IMR-90 (cell line): Measurements from ENCODE around the gene OR1F1. TPM values are rescaled to one million over a fixed set of nuclear protein-coding genes. Genes with fewer than 3 reads are reported as not detected.

Experiments
- ATAC-seq: fragments of 200-7000 bp; cut with Tn5 transposase; 2 replicates; pipeline ENCODE4 v1.9.1; 2020; ENCODE audit warnings: low read depth, mild to moderate bottlenecking, moderate library complexity
- BruUV-seq: library from RNA; stranded (reverse); fragments of 400-500 nt; replicated peaks from 2 replicates; lab custom pipeline; 2021; lab: Mats Ljungman, UMichigan
- CTCF ChIA-PET: fragments of 300-600 bp; formaldehyde crosslinking; extraction: SDS; loops from one replicate; lab custom pipeline; 2021; ENCODE audit warnings: antibody characterized with exemption; lab: Yijun Ruan, JAX
- POLR2A ChIA-PET: fragments of 300-600 bp; sonication (Branson Sonifier 250); formaldehyde crosslinking; loops from one replicate; lab custom pipeline; 2022; ENCODE audit warnings: antibody characterized with exemption; ENCODE audit not compliant: unreplicated experiment; lab: Charles Lee
- DNase-seq: peaks from one replicate; pipeline ENCODE4 v3.0.0; 2013
- H2AFZ ChIP-seq: replicated peaks from 2 replicates; pipeline ENCODE3; 2013; ENCODE audit warnings: low read length, mild to moderate bottlenecking; ENCODE audit not compliant: poor library complexity
- H2AK5ac ChIP-seq: 2 replicates; pipeline ENCODE4 v1.6.1; 2013; ENCODE audit warnings: low read depth, low read length, inconsistent platforms
- H2AK9ac ChIP-seq: replicated peaks from 2 replicates; pipeline ENCODE3; 2013; ENCODE audit warnings: mild to moderate bottlenecking, low read depth, low read length, moderate library complexity; ENCODE audit not compliant: poor library complexity
- H2BK120ac ChIP-seq: 2 replicates; pipeline ENCODE4 v1.6.1; 2013; ENCODE audit warnings: low read depth, low read length, inconsistent platforms
- H2BK15ac ChIP-seq: 3 replicates; pipeline ENCODE4 v1.6.1; 2013; ENCODE audit warnings: low read depth, low read length, inconsistent platforms
- H2BK20ac ChIP-seq: 2 replicates; pipeline ENCODE4 v1.6.1; 2013; ENCODE audit warnings: low read depth, mild to moderate bottlenecking, inconsistent platforms, low read length, moderate library complexity
- H2BK5ac ChIP-seq: 2 replicates; pipeline ENCODE4 v1.6.1; 2013; ENCODE audit warnings: mild to moderate bottlenecking, low read depth, low read length, inconsistent platforms; ENCODE audit not compliant: poor library complexity, severe bottlenecking
- H3K14ac ChIP-seq: replicated peaks from 2 replicates; pipeline ENCODE4 v1.6.1; 2013; ENCODE audit warnings: low read depth, low read length, inconsistent platforms
- H3K18ac ChIP-seq: 2 replicates; pipeline ENCODE4 v1.6.1; 2013; ENCODE audit warnings: low read depth, low read length, control low read depth
- H3K23ac ChIP-seq: 2 replicates; pipeline ENCODE4 v1.6.1; 2013; ENCODE audit warnings: low read depth, low read length, inconsistent platforms
- H3K27ac ChIP-seq: 2 replicates; pipeline ENCODE4 v1.5.1; 2013; ENCODE audit warnings: mild to moderate bottlenecking, control low read depth, low read length; ENCODE audit not compliant: insufficient read depth
- H3K27me3 ChIP-seq: 2 replicates; pipeline ENCODE4 v1.6.1; 2013; ENCODE audit warnings: low read length; ENCODE audit not compliant: control insufficient read depth, insufficient read depth
- H3K36me3 ChIP-seq: 2 replicates; pipeline ENCODE4 v1.6.1; 2013; ENCODE audit warnings: low read length, mixed read lengths; ENCODE audit not compliant: control insufficient read depth, insufficient read depth
- H3K4ac ChIP-seq: 2 replicates; pipeline ENCODE4 v1.6.1; 2013; ENCODE audit warnings: low read depth, low read length, inconsistent platforms
- H3K4me1 ChIP-seq: 2 replicates; pipeline ENCODE4 v1.6.1; 2013; ENCODE audit warnings: low read length, mixed read lengths; ENCODE audit not compliant: control insufficient read depth, insufficient read depth
- H3K4me2 ChIP-seq: 2 replicates; pipeline ENCODE4 v1.6.1; 2013; ENCODE audit warnings: low read depth, mild to moderate bottlenecking, control low read depth, low read length, moderate library complexity
- H3K4me3 ChIP-seq: 2 replicates; pipeline ENCODE4 v1.5.1; 2013; ENCODE audit warnings: low read depth, mild to moderate bottlenecking, control low read depth, low read length, moderate library complexity; ENCODE audit not compliant: insufficient read depth
- H3K56ac ChIP-seq: 2 replicates; pipeline ENCODE4 v1.6.1; 2013; ENCODE audit warnings: low read length, inconsistent platforms; ENCODE audit not compliant: insufficient read depth; ENCODE audit errors: extremely low read depth
- H3K79me1 ChIP-seq, 2 experiments: 2 replicates each; pipeline ENCODE4 v1.6.1; 2013; ENCODE audit warnings: low read length in 2 of 2, inconsistent platforms in 1 of 2, low read depth in 1 of 2
- H3K9ac ChIP-seq: 2 replicates; pipeline ENCODE4 v1.6.1; 2013; ENCODE audit warnings: low read depth, low read length, control low read depth
- H3K9me1 ChIP-seq: 2 replicates; pipeline ENCODE4 v1.6.1; 2013; ENCODE audit warnings: low read length, inconsistent platforms; ENCODE audit not compliant: insufficient read depth
- H3K9me3 ChIP-seq: 2 replicates; pipeline ENCODE4 v1.6.1; 2013; ENCODE audit warnings: low read length; ENCODE audit not compliant: control insufficient read depth, insufficient read depth
- H4K20me1 ChIP-seq: 2 replicates; pipeline ENCODE4 v1.6.1; 2013; ENCODE audit warnings: low read length, inconsistent platforms; ENCODE audit not compliant: insufficient read depth
- H4K5ac ChIP-seq: 2 replicates; pipeline ENCODE4 v1.6.1; 2013; ENCODE audit warnings: mild to moderate bottlenecking, low read depth, low read length, control low read depth
- H4K8ac ChIP-seq, 2 experiments: 2 replicates each; pipeline ENCODE4 v1.6.1; 2013; ENCODE audit warnings: low read depth in 2 of 2, low read length in 2 of 2, control low read depth in 1 of 2, inconsistent platforms in 1 of 2
- H4K91ac ChIP-seq: 2 replicates; pipeline ENCODE4 v1.6.1; 2013; ENCODE audit warnings: low read depth, low read length, inconsistent platforms; ENCODE audit not compliant: insufficient read depth
- BHLHE40 ChIP-seq: fragments of 150-350 bp; IDR thresholded peaks from 2 replicates; pipeline ENCODE4 v1.6.1; 2016; ENCODE audit warnings: mild to moderate bottlenecking, low read depth, low read length
- CHD1 ChIP-seq: IDR thresholded peaks from 2 replicates; pipeline ENCODE4 v1.6.1; 2012; ENCODE audit warnings: low read depth, low read length, improper control_type of control experiment
- FOS ChIP-seq: fragments of 150-350 bp; IDR thresholded peaks from 2 replicates; pipeline ENCODE4 v1.6.1; 2016; ENCODE audit warnings: low read depth, low read length
- MXI1 ChIP-seq: IDR thresholded peaks from 2 replicates; pipeline ENCODE4 v1.6.1; 2012; ENCODE audit warnings: low read depth, mild to moderate bottlenecking, low read length, moderate library complexity, borderline replicate concordance
- POLR2A ChIP-seq: IDR thresholded peaks from 2 replicates; pipeline ENCODE4 v1.6.1; 2012; ENCODE audit warnings: mild to moderate bottlenecking, low read depth, low read length
- RAD21 ChIP-seq: IDR thresholded peaks from 2 replicates; pipeline ENCODE4 v1.6.1; 2012; ENCODE audit warnings: low read length, improper control_type of control experiment
- WGBS, 2 experiments: methylation state at CpG; one replicate each; pipeline versions ENCODE4 v1.1.5 to v1.1.7; 2013; ENCODE audit warnings: missing lambda C conversion rate in 2 of 2; ENCODE audit not compliant: insufficient read length in 1 of 2; ENCODE audit errors: extremely low coverage in 2 of 2; 5-methylcytosine and 5-hydroxymethylcytosine counted together
- dilution Hi-C: fragments of 300-500 bp; cut with HindIII; formaldehyde crosslinking; loops from one replicate; pipeline ENCODE4 v1.14.3; 2018; ENCODE audit warnings: low sequenced_read_pairs; ENCODE audit not compliant: unreplicated experiment
- in situ Hi-C: fragments of 300-500 bp; cut with MboI; formaldehyde crosslinking; loops from 3 replicates; pipeline ENCODE4 v1.14.3; 2019; ENCODE audit warnings: low sequenced_read_pairs, inconsistent platforms, mixed read lengths
- intact Hi-C: fragments of 100-400 bp; cut with micrococcal nuclease; formaldehyde crosslinking; loops from 2 replicates; pipeline ENCODE4 v1.10.0; 2022
- polyA plus RNA-seq, 3 experiments: library from polyadenylated mRNA; depleted of rRNA; stranded (reverse); fragments of >200 nt; gene quantifications; 2 replicates each; pipeline ENCODE4 v1.2.3, GENCODE V29; 2012; ENCODE audit warnings: low replicate concordance in 1 of 3
- total RNA-seq: library from RNA; depleted of rRNA; stranded (reverse); fragments of >200 nt; gene quantifications from 2 replicates; pipeline ENCODE4 v1.2.3, GENCODE V29; 2012
- TF ChIP-seq, protein P1 (sequence below): fragments of 150-350 bp; IDR thresholded peaks from 2 replicates; pipeline ENCODE4 v1.6.1; 2016; ENCODE audit warnings: low read depth, mild to moderate bottlenecking, low read length, moderate library complexity, borderline replicate concordance

The OR1F1 gene
- total and polyA plus RNA-seq, 2 of the 4 experiments (the other 2 are of a cell fraction) = 0.12 TPM; not detected in 1

DNA sequence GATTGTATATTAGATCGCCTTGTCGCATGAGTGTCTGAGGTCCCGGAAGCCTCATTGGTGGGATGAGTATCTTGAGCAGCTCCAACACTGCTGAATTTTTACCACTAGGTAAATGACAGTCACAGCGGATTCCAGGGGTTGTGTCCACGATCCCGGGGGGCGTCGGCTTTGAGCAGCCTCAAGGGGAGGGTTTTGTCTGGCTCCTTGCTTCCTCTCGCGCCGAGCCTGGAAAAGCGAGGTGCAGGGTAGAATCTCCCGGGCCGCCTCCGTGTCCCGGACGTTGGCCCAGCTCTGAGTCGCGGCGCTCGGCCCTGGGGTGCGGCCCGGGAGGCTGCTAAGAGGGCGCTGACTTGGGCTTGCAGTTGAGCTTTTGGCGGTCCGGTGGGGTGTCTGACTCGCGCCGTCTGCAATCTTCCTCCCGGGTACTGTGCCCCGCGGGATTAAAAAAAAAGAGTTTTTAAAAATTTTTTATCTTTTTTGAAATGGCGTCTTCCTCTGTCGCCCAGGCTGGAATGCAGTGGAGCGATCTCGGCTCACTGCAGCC lies 4.5 kb downstream of the OR1F1 start:
- WGBS, 2 experiments = 36% methylated on average over 19 of the region's 36 CpGs; no CpG with 5 or more reads in 1 of the 2 experiments
- no peak overlapping the region for H3K4ac ChIP-seq
- no peaks in the 10 kb centered on the region for H3K9me1 ChIP-seq
- no TSS peak for BruUV-seq
- H2BK5ac ChIP-seq = no peak overlapping the region
- H4K20me1 ChIP-seq = no peaks in the 10 kb centered on the region; the same call in 1 of the 2 replicates
- H3K56ac ChIP-seq = no peak overlapping the region
- H3K9me3 ChIP-seq = no peaks in the 10 kb centered on the region
- H3K27me3 ChIP-seq = peaks cover 8% of the 10 kb centered on the region; the same call in 1 of the 2 replicates
- H3K18ac ChIP-seq = no peak overlapping the region
- no peak for TF ChIP-seq BHLHE40
- no peak for TF ChIP-seq RAD21
- TF ChIP-seq MXI1 = no peak
- TF ChIP-seq, protein P1, sequence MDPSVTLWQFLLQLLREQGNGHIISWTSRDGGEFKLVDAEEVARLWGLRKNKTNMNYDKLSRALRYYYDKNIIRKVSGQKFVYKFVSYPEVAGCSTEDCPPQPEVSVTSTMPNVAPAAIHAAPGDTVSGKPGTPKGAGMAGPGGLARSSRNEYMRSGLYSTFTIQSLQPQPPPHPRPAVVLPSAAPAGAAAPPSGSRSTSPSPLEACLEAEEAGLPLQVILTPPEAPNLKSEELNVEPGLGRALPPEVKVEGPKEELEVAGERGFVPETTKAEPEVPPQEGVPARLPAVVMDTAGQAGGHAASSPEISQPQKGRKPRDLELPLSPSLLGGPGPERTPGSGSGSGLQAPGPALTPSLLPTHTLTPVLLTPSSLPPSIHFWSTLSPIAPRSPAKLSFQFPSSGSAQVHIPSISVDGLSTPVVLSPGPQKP = no peak
- TF ChIP-seq CHD1 = no peak
- no peak for TF ChIP-seq FOS
- TF ChIP-seq POLR2A = no peak
- no peak overlapping the region for H2AK5ac ChIP-seq
- peak overlapping the region; percentile 18 for H2AFZ ChIP-seq
- H3K27ac ChIP-seq = no peak overlapping the region
- DNase-seq (no peak), ATAC-seq (no peak)
- H4K91ac ChIP-seq = no peak overlapping the region
- no peak overlapping the region for H3K14ac ChIP-seq
- H3K4me2 ChIP-seq = no peak overlapping the region
- H3K79me1 ChIP-seq = no peaks in the 10 kb centered on the region
- H4K8ac ChIP-seq = no peak overlapping the region
- no peak overlapping the region for H2BK20ac ChIP-seq
- no peak overlapping the region for H3K23ac ChIP-seq
- dilution Hi-C loops = no loop called here
- ChIA-PET POLR2A (no interaction called here), CTCF (no interaction called here)
- H3K36me3 ChIP-seq = no peaks in the 10 kb centered on the region
- H4K5ac ChIP-seq = no peak overlapping the region
- H3K9ac ChIP-seq = no peak overlapping the region
- H3K4me1 ChIP-seq = peaks cover 2% of the 10 kb centered on the region; the same call in 1 of the 2 replicates
- no peak overlapping the region for H2BK120ac ChIP-seq
- intact Hi-C loops = no loop called here
- no peak overlapping the region for H2AK9ac ChIP-seq
- in situ Hi-C loops = no loop called here
- H2BK15ac ChIP-seq = no peak overlapping the region
- no peak overlapping the region for H3K4me3 ChIP-seq
